ENCODE results near the gene ARHGAP26.

Gene ARHGAP26

DNA sequence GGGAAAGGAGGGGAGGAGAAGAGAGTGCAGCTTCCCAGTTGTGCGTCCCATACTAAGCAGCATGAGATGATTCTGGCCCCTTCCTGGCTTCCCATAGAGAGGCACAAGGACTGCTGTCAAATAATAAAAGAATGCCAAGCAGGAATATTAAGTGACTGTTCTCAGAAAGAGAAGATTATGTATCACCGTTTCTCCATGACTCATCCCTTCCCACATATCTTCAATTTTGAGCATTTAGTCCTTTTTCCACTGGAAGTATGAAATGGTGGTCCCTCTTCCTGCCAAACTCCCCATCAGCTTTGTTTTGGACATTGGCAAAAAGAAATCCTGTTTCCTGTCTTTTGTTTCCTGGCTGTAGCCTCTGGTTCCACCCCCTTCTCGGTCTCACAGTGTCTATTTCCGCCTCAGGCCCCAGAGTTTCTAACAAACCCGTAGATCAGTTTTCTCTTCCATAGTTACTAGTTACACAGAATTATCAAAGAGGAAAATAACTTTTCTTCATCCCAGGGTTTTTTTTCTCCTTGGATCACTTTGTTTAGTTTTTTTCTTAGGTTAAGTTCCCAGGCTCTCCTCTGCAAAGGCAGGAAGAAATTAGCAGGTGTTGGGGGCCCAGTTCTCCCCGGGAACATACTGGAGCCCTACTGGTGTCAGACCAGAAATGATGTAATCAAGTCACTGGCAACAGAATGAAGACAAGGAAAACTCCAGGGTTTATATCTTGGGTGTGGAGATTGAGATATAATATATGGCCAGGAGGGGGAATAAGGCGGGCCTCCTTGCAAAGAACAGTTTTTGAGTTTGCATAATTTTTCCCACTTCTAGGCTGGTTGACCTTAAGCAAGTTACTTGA lies 26.4 kb upstream of the ARHGAP26 start:
- no peak overlapping the region for H3K4me3 ChIP-seq (ENCODE audit: low read depth, low read length)
- TF ChIP-seq, protein P1, sequence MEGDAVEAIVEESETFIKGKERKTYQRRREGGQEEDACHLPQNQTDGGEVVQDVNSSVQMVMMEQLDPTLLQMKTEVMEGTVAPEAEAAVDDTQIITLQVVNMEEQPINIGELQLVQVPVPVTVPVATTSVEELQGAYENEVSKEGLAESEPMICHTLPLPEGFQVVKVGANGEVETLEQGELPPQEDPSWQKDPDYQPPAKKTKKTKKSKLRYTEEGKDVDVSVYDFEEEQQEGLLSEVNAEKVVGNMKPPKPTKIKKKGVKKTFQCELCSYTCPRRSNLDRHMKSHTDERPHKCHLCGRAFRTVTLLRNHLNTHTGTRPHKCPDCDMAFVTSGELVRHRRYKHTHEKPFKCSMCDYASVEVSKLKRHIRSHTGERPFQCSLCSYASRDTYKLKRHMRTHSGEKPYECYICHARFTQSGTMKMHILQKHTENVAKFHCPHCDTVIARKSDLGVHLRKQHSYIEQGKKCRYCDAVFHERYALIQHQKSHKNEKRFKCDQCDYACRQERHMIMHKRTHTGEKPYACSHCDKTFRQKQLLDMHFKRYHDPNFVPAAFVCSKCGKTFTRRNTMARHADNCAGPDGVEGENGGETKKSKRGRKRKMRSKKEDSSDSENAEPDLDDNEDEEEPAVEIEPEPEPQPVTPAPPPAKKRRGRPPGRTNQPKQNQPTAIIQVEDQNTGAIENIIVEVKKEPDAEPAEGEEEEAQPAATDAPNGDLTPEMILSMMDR (IDR thresholded peaks at IDR 0.05; ENCODE audit: borderline replicate concordance, insufficient read depth, low read depth, low read length): no peak

DNA sequence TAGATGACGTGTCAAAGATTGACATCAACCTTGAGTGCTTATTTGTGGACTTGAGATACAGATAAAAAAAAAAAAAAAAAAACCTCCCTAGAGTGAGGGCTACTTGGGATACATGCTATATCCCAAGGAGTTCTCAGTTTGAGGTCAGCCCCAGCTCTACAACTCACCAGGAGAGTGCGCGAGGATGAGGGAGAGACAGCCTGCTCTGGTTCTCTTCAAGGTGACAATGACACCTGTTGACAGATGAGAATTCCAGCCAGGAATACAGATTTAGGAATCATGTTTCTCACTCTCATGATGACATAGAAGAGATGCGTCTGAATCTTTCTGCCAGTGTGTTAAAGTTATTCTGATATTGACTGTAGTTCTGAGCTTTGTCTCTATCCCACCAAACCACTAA lies 24.9 kb upstream of the ARHGAP26 start:
- H3K4me3 ChIP-seq (ENCODE audit: low read depth, low read length): no peak overlapping the region
- TF ChIP-seq, protein P1 (IDR thresholded peaks at IDR 0.05; ENCODE audit: borderline replicate concordance, insufficient read depth, low read depth, low read length): no peak

DNA sequence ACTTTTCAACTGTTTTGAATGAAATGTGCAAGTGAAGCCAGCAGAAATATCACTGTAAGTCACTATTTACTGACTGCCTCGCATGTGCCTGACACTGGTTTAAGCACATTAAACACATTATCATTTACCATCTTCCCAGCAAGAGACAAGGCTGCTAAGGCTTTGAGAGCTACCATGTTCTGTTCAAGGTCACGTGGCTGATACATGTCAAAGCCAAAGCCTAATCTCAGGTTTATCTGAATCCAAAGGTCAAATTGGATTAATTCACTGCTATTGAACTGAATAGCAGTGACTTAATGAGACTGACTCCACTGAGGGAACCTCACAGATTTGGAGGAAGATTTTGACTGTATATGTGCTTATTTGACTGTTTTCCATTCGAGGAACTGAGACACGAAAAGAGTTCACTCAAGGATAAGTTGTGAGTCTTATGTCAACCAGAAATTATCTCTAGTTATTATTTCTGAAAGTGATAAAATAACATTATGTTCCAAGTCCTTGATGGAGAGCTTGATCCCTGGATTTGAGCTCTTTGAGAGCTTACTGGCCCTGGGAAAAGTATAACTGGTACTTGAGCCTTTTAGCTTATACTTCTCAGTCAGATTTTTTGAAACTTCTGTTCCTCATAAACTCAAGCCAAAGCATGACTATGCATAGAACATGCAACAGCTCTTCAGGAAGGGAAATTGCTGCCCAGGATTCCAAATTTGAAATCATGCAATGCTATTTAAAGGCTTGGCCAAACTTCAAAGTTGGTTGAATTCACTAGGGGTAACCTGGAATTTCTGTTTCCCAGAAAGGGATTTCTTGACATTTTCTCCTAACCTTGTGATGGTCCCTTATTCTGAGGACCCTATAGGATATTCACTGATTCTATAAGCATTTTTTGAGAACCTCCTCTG lies 23.4 kb upstream of the ARHGAP26 start:
- H3K4me3 ChIP-seq (ENCODE audit: low read depth, low read length): no peak overlapping the region
- TF ChIP-seq, protein P1 (IDR thresholded peaks at IDR 0.05; ENCODE audit: borderline replicate concordance, insufficient read depth, low read depth, low read length): no peak

DNA sequence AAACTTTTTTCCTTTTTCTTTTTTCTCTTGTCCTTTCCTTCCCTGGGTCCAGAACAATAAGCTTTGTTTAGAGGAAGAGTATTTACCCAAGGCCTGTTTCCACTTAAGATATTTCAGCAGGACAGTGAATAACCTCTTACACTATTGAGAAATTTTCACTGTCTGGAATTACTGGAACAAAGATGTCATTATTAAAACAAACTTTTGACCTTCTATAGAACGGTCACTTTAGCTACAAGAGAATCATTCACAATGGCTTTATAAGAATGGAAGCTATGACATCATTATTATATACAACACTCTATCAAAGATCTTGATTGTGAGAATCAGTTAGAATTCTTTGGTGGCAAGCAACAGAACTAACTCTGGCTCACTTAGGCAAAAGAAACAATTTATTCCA lies 22.0 kb upstream of the ARHGAP26 start:
- TF ChIP-seq, protein P1 (IDR thresholded peaks at IDR 0.05; ENCODE audit: borderline replicate concordance, insufficient read depth, low read depth, low read length): no peak
- H3K4me3 ChIP-seq (ENCODE audit: low read depth, low read length): no peak overlapping the region

DNA sequence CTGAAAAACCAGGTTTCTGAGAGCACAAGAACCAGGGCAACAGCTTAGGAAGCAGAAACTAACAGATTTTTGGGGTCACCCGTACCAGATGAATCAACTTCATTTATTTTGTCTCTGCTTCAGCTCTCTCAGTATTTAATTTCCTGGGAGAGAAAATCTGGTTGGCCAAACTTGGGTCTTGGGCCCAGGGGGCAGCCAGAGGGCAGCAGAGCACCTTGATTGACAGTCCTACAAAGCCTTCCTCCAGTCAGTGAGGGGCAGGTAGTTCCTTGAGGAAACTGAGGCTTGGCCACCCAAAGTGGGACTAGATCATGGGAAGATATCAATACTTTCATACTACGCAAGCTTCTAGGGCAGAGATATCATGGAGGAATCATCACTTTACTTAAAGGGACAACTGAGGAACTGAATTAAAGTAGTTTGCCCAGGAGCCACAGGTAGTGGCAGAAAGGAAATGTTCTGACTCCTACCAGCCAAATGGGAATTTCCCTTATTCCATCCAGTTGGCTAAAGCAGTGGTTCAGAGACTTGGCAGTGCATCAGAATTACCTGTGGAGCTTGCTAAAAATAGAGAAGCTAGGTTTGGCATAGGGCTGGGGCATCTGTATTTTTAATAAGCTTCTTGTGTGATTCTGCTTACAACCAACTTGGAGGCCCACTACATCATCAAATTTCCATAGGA lies 21.5 kb upstream of the ARHGAP26 start:
- TF ChIP-seq, protein P1 (IDR thresholded peaks at IDR 0.05; ENCODE audit: borderline replicate concordance, insufficient read depth, low read depth, low read length): peak; percentile 40; the same call in 1 of the 2 replicates
- H3K4me3 ChIP-seq (ENCODE audit: low read depth, low read length): no peak overlapping the region

DNA sequence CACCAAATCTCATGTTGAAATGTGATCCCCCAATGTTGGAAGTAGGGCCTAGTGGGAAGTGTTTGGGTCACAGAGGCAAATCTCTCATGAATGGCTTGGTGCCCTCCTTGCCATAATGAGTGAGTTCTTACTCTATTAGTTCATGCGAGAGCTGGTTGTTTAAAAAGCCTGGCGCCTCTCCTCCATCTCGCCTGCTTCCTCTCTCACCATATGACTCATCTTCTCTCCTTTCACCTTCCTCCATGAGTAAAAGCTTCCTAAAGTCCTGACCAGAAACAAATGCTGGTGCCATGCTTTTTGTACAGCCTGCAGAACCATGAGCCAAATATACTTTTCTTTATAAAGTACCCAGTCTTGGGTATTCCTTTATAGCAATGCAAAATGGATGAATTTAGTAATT lies 20.9 kb upstream of the ARHGAP26 start:
- TF ChIP-seq, protein P1 (IDR thresholded peaks at IDR 0.05; ENCODE audit: borderline replicate concordance, insufficient read depth, low read depth, low read length): no peak
- no peak overlapping the region for H3K4me3 ChIP-seq (ENCODE audit: low read depth, low read length)
